NCI-H2029 treated with DMSO at 0.1 percent for 48 hours (cell line): Measurements from ENCODE around the gene TMEM44.
A peak's percentile ranks its signal among the peaks of the same experiment; 100 is the strongest.

ENCODE experiments used
- DNase-seq: peaks from one replicate; lab custom pipeline; 2025; lab: John Stamatoyannopoulos, UW

The TMEM44 gene, protein sequence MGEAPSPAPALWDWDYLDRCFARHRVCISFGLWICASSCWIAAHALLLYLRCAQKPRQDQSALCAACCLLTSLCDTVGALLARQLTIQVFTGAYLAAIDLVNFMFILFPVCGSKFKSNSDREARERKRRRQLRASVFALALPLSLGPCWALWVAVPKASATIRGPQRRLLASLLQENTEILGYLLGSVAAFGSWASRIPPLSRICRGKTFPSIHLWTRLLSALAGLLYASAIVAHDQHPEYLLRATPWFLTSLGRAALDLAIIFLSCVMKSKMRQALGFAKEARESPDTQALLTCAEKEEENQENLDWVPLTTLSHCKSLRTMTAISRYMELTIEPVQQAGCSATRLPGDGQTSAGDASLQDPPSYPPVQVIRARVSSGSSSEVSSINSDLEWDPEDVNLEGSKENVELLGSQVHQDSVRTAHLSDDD

DNA sequence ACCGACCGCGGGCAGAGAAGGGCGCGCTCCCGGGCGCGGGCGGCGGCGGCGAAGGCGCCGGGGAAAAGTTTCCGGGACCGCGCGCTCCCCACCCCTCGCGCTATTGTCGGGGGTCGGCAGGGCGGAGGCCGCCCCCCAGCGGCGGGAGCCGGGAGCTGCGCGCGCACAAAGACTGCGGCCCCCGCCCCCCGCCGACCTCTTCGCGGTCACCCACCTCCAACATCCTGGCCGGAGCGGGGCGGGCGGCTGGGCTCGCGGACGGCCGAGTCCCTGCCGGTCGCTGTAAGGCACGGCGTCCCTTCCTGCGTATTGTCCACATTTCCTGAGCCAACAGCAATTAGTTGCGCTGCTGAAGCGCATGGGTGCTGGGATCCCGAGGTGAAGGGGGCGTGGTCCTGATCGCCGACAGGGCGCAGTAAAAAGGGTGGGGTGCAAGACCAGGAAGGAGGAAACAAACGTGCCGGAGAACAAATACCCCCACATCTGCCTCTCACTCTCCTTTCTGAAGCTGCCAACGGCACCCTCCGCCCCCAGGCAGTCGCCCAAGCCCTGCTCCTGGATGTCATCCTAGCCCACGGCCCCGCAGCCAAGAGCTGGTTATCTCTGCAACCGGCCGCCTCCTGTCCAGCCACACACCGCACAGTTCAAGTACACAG, at the start of gene TMEM44:
Gene TMEM44 (minus strand): TSS at position 71 of the 656 bp plus-strand sequence. CDS start 204 bp downstream, outside the sequence.
- DNase-seq = peak; percentile 80

DNA sequence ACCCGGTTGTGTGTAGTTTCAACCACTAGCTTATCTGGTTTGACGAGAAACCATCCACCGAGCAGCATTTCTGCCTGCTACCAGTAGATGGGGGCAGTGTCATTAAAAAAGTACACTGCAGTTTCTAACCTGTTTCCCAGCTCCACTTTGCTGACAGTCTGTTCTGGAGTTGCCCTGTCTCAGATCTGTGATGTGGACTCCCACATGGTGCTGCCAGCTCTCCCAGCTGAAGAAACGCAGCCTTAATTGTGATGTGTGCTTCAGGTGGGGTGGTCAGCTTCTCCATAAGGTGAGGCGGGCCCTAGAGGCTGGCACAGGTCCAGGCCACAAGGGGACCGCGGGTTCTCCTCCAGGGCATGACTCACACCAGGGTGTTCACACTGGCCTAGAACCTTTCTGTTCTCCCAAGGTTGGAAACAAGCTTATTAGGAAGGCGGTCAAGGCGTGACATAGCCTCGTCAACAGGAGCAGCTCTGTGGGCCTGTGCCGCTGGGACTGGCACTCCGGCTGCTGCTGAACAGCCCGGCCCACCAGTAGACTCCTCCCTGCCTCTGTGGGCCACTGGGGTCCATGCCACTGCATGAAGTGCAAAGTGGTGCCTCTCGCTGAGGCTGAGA, 49.6 kb upstream of the TMEM44 start:
- peak; percentile 77 for DNase-seq

DNA sequence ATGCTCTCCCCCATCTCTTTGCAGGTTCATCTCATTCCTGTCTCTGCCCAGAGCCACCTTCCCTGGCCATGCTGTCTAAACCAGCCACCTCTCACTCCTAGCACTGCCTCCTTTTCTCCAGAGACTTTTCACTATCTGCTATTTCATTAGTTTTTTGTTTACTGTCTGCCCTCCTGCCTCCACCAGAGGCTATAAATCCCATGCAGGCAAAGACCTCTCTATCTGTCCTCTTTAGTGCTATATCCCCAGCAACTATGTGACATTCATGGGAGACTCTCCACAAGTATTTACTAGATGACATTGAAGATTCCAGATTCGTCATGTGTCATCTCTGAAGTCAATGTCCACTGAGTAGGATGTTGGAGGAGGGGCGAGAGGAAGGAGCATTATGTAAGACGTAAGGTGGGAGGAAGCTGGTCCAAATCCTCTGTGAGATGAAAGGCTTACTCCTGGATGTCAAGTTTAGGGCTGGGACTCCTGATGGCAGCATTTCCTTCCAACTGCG, 49.0 kb upstream of the TMEM44 start:
- no peak for DNase-seq

DNA sequence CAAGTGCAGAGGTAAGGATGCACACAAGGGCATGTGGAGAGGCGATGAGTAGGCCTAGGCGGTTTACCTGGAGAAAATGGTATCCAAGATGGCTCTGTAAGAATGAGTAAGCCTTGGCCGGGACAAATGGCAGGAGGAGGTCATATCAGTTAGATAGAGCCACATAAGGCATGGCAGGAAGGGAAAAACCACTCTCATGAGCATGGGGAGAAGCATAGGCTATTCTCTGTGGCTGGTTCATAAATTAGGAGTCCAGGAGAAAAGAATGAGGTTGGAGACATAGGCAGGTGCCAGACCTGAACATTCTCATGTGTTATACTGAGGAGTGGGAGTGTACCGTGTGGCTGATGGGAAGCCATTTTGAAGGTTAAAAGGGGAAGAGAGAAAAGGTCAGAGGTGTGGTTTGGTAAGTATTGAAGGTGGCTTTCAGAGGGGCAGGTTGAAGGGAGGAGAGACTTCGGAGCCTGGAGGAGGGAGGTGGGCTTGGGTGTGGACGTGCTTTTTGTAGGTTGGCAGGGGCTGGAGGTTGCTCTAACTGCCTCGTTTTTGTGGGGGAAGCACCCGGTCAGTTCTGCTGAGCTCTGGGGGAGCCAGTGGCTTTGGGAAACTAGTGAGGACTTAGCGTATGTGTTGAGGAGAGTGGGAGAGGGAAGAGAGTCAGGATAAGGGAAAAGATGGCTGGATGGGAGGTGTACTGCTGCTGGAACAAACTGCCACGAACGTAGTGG, 47.8 kb upstream of the TMEM44 start:
- DNase-seq = no peak

DNA sequence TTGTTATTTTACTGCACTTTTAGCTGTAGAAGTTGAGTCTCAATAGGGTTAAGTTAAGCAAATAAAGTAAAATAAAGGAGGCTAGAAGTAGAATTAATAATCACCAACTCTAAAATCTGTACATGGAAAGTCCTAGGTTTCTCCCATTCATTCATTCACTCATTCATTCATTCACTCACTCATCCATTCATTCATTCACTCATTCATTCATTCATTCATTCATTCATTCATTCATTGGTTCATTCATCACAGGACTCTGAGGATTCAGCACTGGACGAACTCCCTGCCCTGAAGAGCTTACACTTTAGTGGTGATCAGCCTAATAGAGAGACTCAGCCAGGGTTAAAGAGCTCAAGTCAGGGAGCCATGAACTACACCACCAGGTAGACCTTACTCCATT, 43.3 kb upstream of the TMEM44 start:
- DNase-seq = no peak

DNA sequence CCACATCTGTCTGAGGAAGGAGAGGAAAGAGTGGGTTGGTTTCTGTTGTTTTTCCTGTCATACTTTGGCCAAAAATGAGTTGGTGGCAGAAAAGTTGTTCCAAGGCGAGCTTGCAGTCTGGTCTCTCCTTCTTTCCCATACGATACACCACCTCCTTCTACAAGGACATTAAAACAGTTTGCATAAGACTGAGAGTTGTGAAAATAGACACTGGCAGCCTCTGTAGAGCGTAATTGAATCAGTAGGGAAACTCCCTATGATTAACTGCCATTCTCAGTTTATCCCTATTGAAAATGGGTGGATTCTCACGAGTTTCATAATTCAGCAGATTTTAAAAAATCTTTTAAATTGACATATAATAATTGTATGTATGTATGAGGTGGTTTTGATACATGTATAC, 42.5 kb upstream of the TMEM44 start:
- DNase-seq = no peak

DNA sequence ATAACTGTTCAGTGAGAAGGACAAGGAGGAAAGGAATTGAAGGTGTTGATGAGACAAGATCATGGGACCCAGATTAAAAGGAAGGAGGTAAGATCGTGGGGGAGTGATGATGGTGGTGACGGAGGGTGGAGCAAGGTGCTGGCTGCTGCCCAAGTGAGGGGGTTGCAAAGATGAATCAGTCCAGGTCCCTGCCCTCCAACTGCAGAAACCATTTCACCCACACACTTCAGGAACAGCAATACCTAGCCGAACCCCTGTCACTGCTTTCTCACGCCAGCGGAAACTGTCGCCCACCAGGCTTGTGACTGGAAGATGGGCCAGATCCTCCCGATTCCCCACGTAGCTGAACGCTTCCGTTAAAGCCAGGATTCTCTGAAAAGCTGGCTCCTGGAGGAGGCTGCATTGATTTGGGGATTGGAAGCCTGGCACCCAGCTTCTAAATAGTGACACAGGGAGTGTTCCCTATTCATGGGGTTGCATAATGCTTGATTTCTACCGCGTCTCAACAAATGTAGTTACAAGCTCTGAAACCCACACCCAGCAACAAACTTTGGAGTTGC, 41.9 kb upstream of the TMEM44 start:
- DNase-seq = no peak

DNA sequence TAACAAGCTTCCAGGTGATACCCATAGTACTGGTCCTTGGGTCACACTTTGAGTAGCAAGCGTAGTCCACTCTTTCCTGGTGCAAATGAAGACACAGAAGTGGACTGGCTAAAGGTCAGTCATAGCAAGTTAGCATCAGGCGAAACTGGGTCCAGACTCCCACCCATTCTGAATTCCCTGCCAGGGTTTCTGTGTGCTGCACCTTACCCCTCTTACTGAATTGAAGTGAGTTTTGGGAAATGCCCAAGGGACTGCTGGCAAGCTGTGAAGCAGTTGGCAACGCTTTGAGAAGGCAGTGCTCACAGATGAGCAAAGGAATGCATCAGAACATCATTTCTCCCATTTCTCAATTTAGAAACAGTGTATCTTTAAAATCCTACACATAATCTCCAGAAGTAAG, 40.5 kb upstream of the TMEM44 start:
- DNase-seq = no peak

DNA sequence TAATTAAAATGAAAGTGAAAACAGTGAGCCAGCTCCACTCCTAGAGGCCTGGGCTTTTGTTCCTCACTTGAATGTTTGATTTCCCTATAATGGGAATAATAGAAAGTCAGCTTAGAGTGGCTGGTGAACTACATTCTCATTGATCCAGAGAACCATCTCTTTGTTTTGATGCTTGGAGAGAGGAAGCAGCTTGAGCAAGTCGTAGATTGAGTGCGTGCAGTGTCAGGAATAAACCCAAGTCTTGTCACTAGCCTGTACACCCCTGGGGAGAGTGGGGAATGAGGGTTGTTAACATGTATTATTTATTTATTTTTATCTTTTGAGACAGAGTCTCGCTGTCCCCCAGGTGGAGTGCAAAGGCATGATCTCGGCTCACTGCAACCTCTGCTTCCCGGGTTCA, 39.7 kb upstream of the TMEM44 start:
- DNase-seq = peak; percentile 27

DNA sequence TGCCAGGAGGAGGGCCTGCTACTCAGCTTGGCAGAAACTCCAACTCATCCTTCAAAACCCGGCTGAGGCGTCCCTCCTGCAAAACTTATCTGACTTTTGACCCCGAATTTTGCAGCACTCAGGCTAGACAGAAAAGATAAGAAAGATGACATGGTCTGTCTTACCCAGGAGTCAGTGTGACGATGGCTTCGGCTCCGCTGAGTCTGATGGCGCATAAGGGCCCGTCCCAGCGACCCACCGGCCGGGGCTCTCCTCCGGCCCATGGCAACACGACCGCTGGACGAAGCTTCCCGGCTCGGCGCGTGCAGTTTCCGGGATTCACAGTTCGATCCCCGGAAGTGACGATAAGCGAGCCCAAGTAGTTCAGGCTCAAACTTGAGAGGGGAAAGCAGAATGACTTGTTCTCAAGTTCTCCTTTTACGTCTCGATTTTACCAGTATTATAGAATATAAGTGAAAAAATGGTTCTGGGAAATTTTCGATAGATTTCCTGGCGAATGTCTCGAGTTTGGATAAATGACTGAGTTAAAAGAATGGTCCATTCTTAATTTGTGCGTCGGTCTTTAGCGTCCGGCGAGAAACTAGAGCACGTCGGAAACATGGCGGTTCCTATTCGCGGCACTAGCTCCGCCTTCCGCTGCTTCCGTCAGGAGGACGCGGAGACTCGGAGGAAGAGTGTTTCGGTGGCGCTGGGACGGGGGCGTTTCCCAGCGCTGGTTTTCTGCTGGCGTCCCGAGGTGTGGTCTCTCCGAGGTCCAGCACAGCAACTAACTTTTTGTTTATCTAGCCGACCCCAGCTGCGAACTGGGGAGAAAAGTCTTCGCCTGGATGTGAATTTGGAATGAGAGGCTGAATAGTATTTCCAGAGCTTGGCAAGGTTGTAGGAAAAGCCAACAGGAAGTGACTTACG, 38.9 kb upstream of the TMEM44 start, which contains the start of gene LSG1:
Gene LSG1 (minus strand): TSS at position 292 of the 909 bp plus-strand sequence. CDS start 29 bp downstream, at position 263.
- peak; percentile 99 for DNase-seq

DNA sequence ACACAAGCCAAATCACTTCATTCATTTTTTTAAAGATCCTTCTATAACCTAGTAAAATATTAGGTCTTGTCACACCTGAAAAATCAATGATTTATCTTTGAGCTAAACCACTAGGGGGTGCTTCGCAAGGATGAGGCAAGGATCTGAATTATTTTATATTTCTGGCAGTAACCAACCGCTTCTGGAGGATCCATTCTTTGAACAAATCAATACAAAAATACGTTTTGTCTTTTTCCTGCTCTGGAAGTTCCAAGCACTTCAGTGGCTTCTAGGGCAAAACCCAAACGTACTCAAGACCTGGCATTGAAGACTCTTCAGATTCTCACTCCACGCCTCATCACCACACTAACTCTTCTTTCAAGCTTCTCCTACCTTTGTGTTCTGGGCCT, 38.3 kb upstream of the TMEM44 start:
- no peak for DNase-seq

DNA sequence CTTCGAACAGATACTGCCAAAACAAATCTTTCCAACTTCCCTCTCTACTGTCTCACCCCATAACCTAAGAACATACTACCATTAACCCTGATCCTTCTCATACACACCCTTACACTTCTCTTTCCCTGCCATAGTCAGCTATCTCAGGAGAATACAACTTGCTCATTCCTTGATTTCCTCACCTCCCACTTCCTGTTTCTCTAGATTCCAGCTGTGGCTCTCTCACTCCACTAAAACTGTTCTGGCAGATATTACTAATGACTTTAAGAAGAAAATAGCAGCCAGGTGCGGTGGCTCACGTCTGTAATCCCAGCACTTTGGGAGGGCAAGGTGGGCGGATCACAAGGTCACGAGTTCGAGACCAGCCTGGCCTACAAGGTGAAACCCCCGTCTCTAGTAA, 34.1 kb upstream of the TMEM44 start:
- no peak for DNase-seq

DNA sequence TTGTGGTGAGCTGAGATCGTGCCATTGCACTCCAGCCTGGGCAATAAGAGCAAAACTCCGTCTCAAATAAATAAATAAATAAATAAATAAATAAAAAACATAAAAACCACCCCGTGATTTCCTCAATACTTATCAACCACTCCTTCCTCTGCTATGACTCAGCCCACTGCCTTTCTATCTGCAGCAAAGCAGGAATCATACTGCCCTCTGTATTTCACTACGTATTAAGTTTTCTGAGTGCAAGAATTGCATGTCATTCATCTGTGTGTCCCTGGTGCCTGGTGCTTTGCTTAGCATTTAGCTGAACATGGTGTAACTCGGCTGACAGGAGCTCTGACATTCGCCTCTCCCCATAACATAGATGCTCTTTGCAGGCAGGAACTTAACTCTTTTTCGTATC, 31.6 kb upstream of the TMEM44 start:
- no peak for DNase-seq

DNA sequence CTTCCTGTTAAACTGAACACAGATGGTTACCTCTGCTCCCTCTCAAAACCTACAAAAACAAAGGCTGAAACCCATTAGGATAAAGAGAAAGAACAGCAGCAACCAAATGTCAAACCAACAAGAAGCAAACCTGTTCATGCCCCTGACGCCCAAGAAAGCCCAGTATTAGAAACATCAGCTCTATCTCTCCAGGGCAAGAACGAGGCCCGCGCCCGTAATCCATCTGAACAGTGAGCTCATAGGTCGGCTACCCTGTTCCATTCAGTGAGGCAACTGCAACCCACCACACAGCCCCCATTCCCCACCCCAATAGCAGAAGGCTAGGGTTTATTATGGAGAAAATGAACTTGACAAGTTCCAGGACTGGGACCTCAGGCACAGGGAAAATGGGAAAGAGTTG, 28.7 kb upstream of the TMEM44 start:
- no peak for DNase-seq

DNA sequence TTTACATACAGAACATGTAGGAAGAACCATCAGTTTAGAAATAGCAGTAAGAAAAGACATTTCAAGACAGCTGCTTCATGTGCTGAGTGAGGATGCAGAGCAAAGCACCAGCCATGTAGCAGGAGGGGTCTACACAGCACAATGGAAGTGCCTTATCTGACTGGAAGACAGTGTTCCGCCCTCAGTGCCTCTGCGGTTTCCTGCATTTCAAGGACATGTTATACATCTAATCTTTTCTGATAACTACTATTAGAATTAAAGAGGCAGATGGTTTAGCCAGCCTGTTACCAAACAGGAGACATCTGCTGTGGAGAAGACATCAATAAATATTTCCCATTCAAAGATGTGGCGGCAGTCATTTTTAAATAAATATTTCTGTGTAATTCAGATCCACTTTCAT, 28.2 kb upstream of the TMEM44 start:
- DNase-seq = no peak

DNA sequence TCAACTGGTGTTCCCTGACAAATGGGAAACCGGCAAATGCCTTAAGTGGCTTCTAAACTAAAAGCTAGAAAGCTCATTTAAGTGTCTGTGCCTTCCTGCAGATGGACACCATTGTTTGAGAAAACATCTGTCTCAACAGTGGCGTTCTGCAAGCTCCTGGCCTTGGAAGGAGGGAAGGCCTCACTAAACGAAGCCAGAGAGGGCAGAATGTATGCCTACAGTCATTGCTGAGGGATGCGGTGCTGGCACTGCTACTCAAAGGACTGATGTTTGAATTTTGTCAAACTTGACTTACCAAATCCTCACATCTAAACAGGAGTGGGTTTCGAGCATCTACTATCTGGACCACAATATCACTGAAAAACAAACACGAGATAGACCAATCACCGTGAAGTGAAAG, 26.6 kb upstream of the TMEM44 start:
- DNase-seq = no peak

DNA sequence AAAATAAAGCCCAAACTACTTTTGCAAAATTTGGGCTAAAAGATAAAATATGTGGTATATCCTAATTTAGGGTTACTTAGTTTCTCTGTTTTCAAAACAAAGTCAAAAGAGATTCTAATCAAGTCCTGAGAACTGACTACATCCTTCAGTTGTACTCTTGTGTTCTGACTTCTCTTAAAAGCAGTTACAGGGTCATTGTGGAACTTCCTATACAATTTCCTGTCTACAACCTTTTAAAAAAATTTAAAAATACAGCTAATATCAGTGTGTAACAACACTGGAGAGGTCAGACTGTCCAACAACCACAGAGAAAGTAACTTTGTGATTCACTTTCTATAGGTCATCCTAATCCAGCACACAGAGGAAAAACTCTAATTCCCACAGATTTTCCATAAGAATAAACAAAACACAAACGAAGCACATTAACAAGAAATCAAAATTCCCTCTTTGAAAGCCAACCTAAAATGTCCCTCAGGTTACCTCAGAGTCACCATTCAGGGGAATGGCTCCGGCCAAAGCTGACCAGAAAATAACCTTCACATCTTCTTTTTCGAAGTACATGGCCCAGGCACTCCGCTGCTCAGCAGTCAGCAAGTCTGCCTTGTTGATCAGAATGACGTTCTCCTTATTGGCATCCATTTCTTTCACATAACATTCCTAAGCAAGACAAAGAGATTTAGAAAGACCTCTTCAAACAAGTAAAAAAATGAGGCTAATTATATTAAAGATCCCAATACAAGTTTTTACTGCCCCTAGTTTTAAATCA, 25.4 kb upstream of the TMEM44 start:
- DNase-seq = no peak

DNA sequence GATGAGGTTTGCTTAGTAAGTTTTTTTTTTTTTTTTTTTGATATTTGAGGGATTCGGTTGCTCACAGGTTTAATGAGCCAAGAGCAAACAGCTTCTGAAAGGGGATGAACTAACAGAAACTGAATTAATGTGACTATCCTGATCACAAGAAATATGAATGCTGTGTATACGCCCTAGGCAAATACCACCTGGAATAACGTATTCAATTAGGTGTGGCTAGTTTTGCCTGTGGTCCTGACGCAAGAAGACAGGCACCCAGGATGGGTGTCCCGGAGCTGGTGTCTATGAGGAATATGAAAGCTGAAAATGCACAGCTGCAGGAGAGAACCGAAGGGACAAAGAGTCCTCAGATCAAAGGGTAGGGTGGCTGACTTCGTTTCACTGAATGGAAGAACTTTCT, 24.2 kb upstream of the TMEM44 start:
- no peak for DNase-seq

DNA sequence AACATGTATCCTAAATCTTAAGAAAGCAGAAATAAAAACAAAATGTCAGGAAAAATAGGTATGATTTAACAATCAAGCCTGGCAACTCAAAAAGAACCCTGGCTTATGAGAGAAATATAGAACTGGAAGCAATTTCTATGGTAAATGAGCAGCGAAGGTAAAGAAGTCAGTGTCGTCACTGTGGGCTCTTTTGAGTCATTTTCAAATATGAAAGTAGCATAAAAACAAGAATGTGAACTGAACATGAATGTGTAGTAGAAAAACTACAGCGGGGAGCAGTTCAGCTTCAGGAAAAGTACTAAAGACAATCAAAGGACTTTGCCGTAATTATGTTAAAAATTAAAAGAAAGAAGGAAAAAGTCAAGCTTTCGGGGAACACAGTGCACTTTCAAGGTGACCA, 21.2 kb upstream of the TMEM44 start:
- no peak for DNase-seq

DNA sequence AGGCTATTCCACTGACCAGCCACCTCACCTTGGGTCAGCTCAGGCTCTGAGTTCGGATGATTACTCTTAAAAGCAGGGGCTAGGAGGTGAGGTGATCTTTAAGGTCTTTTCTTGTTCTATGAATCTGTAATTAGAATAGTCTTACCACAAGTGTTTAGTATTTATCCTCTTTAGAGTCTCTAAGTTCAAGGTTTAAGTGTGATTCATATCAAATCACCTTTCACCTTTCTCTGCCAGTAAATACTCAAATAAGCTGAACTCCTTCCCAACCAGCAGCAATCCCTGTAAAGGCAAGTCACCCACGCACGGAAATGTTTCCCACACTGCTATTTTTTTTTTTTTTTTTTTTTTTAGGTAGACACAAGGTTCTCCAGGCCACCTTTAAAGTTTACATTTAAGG, 14.5 kb upstream of the TMEM44 start:
- no peak for DNase-seq
